ENCODE measurements around the gene SPAG5. TPM values are rescaled to one million over a fixed set of nuclear protein-coding genes. Genes with fewer than 3 reads are reported as not detected.
"Not testable (repeated sequence)": the region's sequence is repeated elsewhere in the genome, so short reads cannot be mapped to it uniquely, and the experiment has no call there.

Gene SPAG5
- total and polyA plus RNA-seq, 3 experiments from 2014 or later: 3.5 to 79.7 (median 77.8) TPM

DNA sequence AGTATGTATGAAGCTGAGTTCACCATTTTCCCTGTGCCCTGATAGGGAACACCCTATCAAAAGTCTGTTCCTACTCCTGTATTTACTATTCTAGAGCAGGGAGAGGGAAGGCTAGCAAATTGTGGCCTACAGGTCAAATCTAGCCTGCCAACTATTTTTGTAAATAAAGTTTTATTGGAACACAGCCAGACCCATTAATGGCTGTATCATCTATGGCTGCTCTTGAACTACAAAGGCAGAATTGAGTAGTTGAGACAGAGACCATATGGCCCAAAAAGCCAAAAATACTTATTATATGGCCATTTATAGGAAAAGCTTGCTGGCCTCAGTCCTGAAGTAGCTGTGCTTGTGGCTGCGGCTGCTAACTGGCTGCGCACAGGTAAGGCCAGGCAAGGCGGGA lies 17.9 kb downstream of the SPAG5 start:
- no peak overlapping the region for H3K27ac ChIP-seq (ENCODE audit: low read depth, low read length)
- no peak overlapping the region for H3K4me3 Mint-ChIP-seq
- no peaks in the 10 kb centered on the region for H3K9me3 Mint-ChIP-seq
- H3K27me3 ChIP-seq (ENCODE audit: insufficient read depth, low read length, poor library complexity, severe bottlenecking): no peaks in the 10 kb centered on the region
- H3K9me3 ChIP-seq (ENCODE audit: low read length): no peaks in the 10 kb centered on the region
- H3K36me3 Mint-ChIP-seq: peaks cover 2 to 11% (median 4%) of the 10 kb centered on the region in 3 donors
- peaks cover 12% of the 10 kb centered on the region for H3K36me3 ChIP-seq (ENCODE audit: insufficient read depth, low read length)
- ChIA-PET CTCF (no interaction called here), POLR2A (no interaction called here)
- H3K27ac Mint-ChIP-seq: peak overlapping the region in 1 of 8 donors; percentile 43
- peaks cover 11% of the 10 kb centered on the region for H3K4me1 ChIP-seq (ENCODE audit: insufficient read depth, low read length)
- no peak overlapping the region for H3K4me3 ChIP-seq (ENCODE audit: low read length)
- DNase-seq: no peak
- peaks cover 12 to 14% (median 13%) of the 10 kb centered on the region in 3 donors for H3K4me1 Mint-ChIP-seq
- H3K27me3 Mint-ChIP-seq: no peaks in the 10 kb centered on the region

DNA sequence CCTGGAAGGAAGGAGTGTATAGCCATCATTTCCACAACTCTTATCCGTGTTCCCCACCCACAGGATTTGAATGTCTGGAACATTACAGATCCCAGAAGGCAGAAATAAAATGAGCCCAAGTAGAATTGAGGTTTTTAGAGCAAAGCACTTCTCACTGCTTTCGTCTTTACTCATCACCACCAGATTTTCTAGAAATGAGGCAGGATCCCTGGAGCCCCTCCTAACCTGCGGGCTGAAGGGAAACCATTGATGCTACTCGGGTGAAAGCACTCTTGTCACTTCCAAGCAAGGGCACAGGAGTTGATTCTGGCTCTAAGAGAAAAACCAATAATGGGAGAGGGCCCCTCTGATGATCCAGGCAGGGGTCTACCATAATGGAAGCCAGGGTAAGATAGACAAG lies 19.3 kb downstream of the SPAG5 start:
- DNase-seq: no peak
- Mint-ChIP-seq H3K4me1 (peaks cover 16 to 19% (median 17%) of the 10 kb centered on the region in 3 donors), H3K36me3 (no peaks in the 10 kb centered on the region), H3K4me3 (no peak overlapping the region), H3K27ac (peak overlapping the region in 1 of 8 donors; percentile 39), H3K27me3 (no peaks in the 10 kb centered on the region), H3K9me3 (no peaks in the 10 kb centered on the region)
- ChIA-PET POLR2A (no interaction called here), CTCF (no interaction called here)
- H3K9me3 ChIP-seq (ENCODE audit: low read length): no peaks in the 10 kb centered on the region
- peaks cover 19% of the 10 kb centered on the region for H3K4me1 ChIP-seq (ENCODE audit: insufficient read depth, low read length)
- H3K36me3 ChIP-seq (ENCODE audit: insufficient read depth, low read length): peaks cover 5% of the 10 kb centered on the region
- H3K27ac ChIP-seq (ENCODE audit: low read depth, low read length): no peak overlapping the region
- no peak overlapping the region for H3K4me3 ChIP-seq (ENCODE audit: low read length)
- H3K27me3 ChIP-seq (ENCODE audit: insufficient read depth, low read length, poor library complexity, severe bottlenecking): no peaks in the 10 kb centered on the region

DNA sequence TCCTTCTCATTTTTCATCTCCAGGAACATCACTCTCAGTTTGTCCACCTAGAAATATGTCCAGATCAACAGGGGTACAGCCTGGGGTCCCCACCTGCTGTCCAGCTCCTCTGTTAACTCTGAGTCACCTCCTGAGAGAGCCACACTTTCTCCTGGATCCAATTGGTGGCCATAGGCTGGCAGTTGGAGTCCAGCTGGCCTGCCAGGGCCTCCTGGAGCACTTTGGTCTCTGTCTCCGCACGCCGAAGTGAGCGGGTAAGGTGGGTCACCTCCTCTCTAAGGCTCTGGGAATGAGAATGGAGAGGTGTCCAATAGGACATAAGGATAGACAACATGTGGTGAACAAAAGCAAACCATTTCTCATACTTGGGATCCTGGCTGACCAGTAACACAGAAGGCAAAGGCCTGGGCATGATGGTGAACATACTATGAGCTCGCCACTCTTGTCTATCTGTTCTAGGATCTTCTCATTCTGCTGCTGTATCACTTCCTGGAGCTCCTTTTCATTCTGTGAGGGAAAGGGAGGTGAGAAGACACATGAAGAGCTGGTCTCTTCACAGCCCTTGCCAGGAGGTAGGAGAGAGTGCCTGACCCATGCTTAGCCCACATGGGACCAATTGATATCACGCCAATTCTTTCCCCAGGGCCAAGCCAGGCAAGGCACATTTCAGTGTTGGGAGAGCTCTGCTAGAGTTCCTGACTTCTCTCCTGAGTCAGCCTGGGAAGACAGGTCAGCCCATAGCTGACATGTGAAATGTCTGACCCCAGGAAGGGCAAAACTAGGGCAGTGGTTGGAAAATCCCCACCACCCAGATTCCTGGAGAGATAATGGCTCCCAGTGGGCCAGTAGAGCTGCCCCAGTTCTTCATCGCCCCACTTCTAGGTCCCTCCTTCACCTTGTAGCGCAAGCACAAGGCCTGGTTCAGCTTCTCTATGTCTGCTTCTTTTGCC lies 20.3 kb downstream of the SPAG5 start:
- Histone ChIP-seq H3K9me3 (ENCODE audit: low read length) (no peaks in the 10 kb centered on the region), H3K27ac (ENCODE audit: low read depth, low read length) (no peak overlapping the region), H3K27me3 (ENCODE audit: insufficient read depth, low read length, poor library complexity, severe bottlenecking) (no peaks in the 10 kb centered on the region), H3K4me3 (ENCODE audit: low read length) (no peak overlapping the region), H3K36me3 (ENCODE audit: insufficient read depth, low read length) (peaks cover under 1% of the 10 kb centered on the region), H3K4me1 (ENCODE audit: insufficient read depth, low read length) (peaks cover 19% of the 10 kb centered on the region)
- Mint-ChIP-seq H3K36me3 (peaks cover 0 to 2% (median 2%) of the 10 kb centered on the region in 3 donors), H3K4me3 (no peak overlapping the region), H3K9me3 (no peaks in the 10 kb centered on the region), H3K27me3 (no peaks in the 10 kb centered on the region), H3K4me1 (peaks cover 16 to 25% (median 18%) of the 10 kb centered on the region in 3 donors), H3K27ac (peak overlapping the region in 2 of 8 donors; percentile 27 to 33)
- CTCF ChIA-PET: interaction anchor here (1.1 kb wide), 1 partner anchor 68 kb away, joined by 3 read pairs; no protein-coding TSS in a partner anchor
- POLR2A ChIA-PET: no interaction called here
- no peak for DNase-seq

GRCh38 chr17:28577466-28577824 lies 21.4 kb downstream of the SPAG5 start:
- Histone ChIP-seq H3K27ac (ENCODE audit: low read depth, low read length) (peak overlapping the region; percentile 55), H3K36me3 (ENCODE audit: insufficient read depth, low read length) (no peaks in the 10 kb centered on the region), H3K4me1 (ENCODE audit: insufficient read depth, low read length) (peaks cover 28% of the 10 kb centered on the region), H3K27me3 (ENCODE audit: insufficient read depth, low read length, poor library complexity, severe bottlenecking) (no peaks in the 10 kb centered on the region), H3K4me3 (ENCODE audit: low read length) (peak overlapping the region; percentile 42), H3K9me3 (ENCODE audit: low read length) (no peaks in the 10 kb centered on the region)
- DNase-seq: no peak
- Mint-ChIP-seq H3K9me3 (no peaks in the 10 kb centered on the region), H3K4me1 (peaks cover 22 to 36% (median 26%) of the 10 kb centered on the region in 3 donors), H3K36me3 (peaks cover 0 to 2% (median 2%) of the 10 kb centered on the region in 3 donors), H3K27ac (peak overlapping the region in 3 of 8 donors; percentile 87 to 94 (median 88)), H3K4me3 (peak overlapping the region in 2 of 7 donors; percentile 23 to 81), H3K27me3 (no peaks in the 10 kb centered on the region)
- POLR2A ChIA-PET: interaction anchor here (0.9 to 2.0 kb wide), 3 partner anchors 21 to 27 kb away, joined by 3 to 12 read pairs (median 10); no protein-coding TSS in a partner anchor
- CTCF ChIA-PET: no interaction called here

DNA sequence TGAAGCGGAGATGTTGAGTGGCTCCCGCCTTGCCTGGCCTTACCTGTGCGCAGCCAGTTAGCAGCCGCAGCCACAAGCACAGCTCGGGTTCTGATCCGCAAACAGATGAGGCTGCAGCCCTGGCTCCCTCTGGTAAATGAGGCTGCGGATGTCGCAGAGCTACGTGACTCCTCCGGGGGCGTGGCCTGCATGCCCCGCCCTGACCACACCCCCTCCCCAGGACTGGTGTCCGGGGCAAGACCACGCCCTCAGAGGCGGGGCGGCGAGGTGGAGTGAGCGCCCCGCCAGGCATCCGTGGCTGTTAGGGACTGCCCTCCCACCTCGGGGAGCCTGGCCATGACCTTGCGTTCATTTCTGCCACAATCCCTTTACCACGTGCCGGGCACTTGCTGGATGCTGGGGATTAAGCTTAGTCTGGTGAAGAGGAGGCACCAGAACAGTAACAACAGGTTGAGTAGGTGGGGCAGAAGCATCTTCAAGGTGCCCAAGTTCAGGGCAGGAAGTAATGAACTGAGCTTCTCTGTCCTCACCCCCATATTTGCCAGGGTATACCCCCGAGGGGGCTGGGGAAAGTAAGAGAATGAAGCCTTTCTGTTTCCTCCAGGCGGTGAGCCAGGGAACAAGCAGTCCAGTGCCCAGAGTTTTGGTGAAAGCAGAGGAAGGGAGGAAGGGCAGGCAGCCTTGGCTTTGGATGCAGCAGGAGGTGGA lies 21.9 kb downstream of the SPAG5 start, which contains the start of gene ALDOC:
TSS of gene ALDOC (minus strand) at position 138 of the 708 bp plus-strand sequence. CDS start 1,363 bp downstream, outside the sequence.
- H3K27me3 ChIP-seq (ENCODE audit: insufficient read depth, low read length, poor library complexity, severe bottlenecking): no peaks in the 10 kb centered on the region
- no peaks in the 10 kb centered on the region for H3K9me3 ChIP-seq (ENCODE audit: low read length)
- Mint-ChIP-seq H3K27me3 (no peaks in the 10 kb centered on the region), H3K4me1 (peaks cover 28 to 41% (median 31%) of the 10 kb centered on the region in 3 donors), H3K9me3 (no peaks in the 10 kb centered on the region), H3K27ac (peak within 1 kb of the TSS; percentile 40 to 94 (median 88)), H3K36me3 (peaks cover 0 to 2% (median 2%) of the 10 kb centered on the region in 3 donors), H3K4me3 (peak within 1 kb of the TSS; percentile 81 to 92 (median 83))
- H3K27ac ChIP-seq (ENCODE audit: low read depth, low read length): peak within 1 kb of the TSS; percentile 55
- H3K4me1 ChIP-seq (ENCODE audit: insufficient read depth, low read length): peaks cover 33% of the 10 kb centered on the region
- peak within 1 kb of the TSS; percentile 42 for H3K4me3 ChIP-seq (ENCODE audit: low read length)
- DNase-seq: peak; percentile 96 to 99 (median 97)
- ChIA-PET CTCF (interaction anchor here (0.9 to 1.6 kb wide), 2 partner anchors 14 to 17 kb away, joined by 3 to 4 read pairs; no protein-coding TSS in a partner anchor), POLR2A (interaction anchor here (0.9 to 2.0 kb wide), 4 partner anchors 21 to 68 kb away, joined by 3 to 12 read pairs (median 6); partner anchors contain the start of gene BLTP2)
- H3K36me3 ChIP-seq (ENCODE audit: insufficient read depth, low read length): no peaks in the 10 kb centered on the region

GRCh38 chr17:28576016-28576415 lies 22.8 kb downstream of the SPAG5 start:
- DNase-seq; H3K9me3 ChIP-seq (ENCODE audit: low read length); H3K36me3 Mint-ChIP-seq; H3K36me3 ChIP-seq (ENCODE audit: insufficient read depth, low read length); H3K9me3 Mint-ChIP-seq; H3K27me3 ChIP-seq (ENCODE audit: insufficient read depth, low read length, poor library complexity, severe bottlenecking); H3K27me3 Mint-ChIP-seq: not testable (repeated sequence)
- Mint-ChIP-seq H3K27ac (peak overlapping the region in 6 of 8 donors; percentile 67 to 94 (median 90)), H3K4me3 (peak overlapping the region; percentile 81 to 92 (median 83)), H3K4me1 (peaks cover 33 to 46% (median 35%) of the 10 kb centered on the region in 3 donors)
- ChIA-PET CTCF (interaction anchor here (0.7 to 1.6 kb wide), 3 partner anchors 10 to 29 kb away, joined by 3 to 5 read pairs (median 4); no protein-coding TSS in a partner anchor), POLR2A (interaction anchor here (1.1 to 2.0 kb wide), 2 partner anchors 22 to 69 kb away, joined by 3 to 10 read pairs; partner anchors contain the start of gene BLTP2)
- Histone ChIP-seq H3K4me3 (ENCODE audit: low read length) (peak overlapping the region; percentile 30), H3K4me1 (ENCODE audit: insufficient read depth, low read length) (peaks cover 37% of the 10 kb centered on the region), H3K27ac (ENCODE audit: low read depth, low read length) (peak overlapping the region; percentile 20)

DNA sequence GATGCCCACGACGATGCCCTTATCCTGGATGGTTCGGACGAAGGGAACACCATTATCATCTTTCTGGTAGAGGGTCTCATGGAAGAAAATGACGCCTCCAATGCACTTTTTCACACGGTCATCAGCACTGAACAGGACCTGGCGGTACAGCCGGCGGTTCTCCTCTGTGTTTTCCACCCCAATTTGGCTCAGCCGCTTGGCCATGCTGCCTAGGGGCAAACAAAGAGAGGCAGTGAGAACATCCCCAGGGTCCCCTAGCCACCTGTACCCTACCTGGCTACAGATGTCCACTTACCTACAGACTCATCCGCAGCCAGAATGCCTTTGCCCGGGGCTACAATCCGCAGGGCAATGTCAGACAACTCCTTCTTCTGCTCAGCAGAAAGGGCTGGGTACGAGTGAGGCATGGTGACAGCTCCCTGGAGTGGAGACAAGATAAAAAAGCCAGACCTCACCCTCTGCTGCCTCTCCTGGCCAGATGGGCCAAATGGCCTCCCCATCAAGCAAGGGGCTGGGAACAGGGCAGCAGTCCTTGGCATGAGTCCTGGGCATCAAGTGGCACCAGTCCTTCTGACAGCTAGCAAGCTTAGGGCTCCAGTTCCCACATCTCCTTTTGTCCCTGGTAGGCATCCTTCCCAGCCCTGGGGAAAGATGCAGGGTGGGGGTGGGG lies 23.6 kb downstream of the SPAG5 start:
- H3K4me3 Mint-ChIP-seq: peak overlapping the region in 1 of 7 donors; percentile 76
- peaks cover 38 to 53% (median 41%) of the 10 kb centered on the region in 3 donors for H3K4me1 Mint-ChIP-seq
- no peak overlapping the region for H3K27ac Mint-ChIP-seq
- no peak for DNase-seq
- Histone ChIP-seq H3K27ac (ENCODE audit: low read depth, low read length) (no peak overlapping the region), H3K9me3 (ENCODE audit: low read length) (no peaks in the 10 kb centered on the region), H3K4me3 (ENCODE audit: low read length) (no peak overlapping the region), H3K36me3 (ENCODE audit: insufficient read depth, low read length) (no peaks in the 10 kb centered on the region), H3K27me3 (ENCODE audit: insufficient read depth, low read length, poor library complexity, severe bottlenecking) (no peaks in the 10 kb centered on the region), H3K4me1 (ENCODE audit: insufficient read depth, low read length) (peaks cover 41% of the 10 kb centered on the region)
- ChIA-PET POLR2A (interaction anchor here (2.0 kb wide), 1 partner anchor 23 kb away, joined by 10 read pairs; no protein-coding TSS in a partner anchor), CTCF (interaction anchor here (0.7 to 1.6 kb wide), 3 partner anchors 9 to 28 kb away, joined by 3 to 5 read pairs (median 4); no protein-coding TSS in a partner anchor)
- no peaks in the 10 kb centered on the region for H3K9me3 Mint-ChIP-seq
- no peaks in the 10 kb centered on the region for H3K27me3 Mint-ChIP-seq
- H3K36me3 Mint-ChIP-seq: peaks cover 0 to 12% (median 2%) of the 10 kb centered on the region in 3 donors

Measured in CD8-positive, alpha-beta memory T cell (primary cell).